Measurements from ENCODE around the gene CDR2L. TPM values are rescaled to one million over a fixed set of nuclear protein-coding genes. Genes with fewer than 3 reads are reported as not detected.
"Not testable (repeated sequence)": the region's sequence is repeated elsewhere in the genome, so short reads cannot be mapped to it uniquely, and the experiment has no call there.

Gene CDR2L
- total and polyA plus RNA-seq, 2 donors, result 4.8 to 14.2 TPM

DNA sequence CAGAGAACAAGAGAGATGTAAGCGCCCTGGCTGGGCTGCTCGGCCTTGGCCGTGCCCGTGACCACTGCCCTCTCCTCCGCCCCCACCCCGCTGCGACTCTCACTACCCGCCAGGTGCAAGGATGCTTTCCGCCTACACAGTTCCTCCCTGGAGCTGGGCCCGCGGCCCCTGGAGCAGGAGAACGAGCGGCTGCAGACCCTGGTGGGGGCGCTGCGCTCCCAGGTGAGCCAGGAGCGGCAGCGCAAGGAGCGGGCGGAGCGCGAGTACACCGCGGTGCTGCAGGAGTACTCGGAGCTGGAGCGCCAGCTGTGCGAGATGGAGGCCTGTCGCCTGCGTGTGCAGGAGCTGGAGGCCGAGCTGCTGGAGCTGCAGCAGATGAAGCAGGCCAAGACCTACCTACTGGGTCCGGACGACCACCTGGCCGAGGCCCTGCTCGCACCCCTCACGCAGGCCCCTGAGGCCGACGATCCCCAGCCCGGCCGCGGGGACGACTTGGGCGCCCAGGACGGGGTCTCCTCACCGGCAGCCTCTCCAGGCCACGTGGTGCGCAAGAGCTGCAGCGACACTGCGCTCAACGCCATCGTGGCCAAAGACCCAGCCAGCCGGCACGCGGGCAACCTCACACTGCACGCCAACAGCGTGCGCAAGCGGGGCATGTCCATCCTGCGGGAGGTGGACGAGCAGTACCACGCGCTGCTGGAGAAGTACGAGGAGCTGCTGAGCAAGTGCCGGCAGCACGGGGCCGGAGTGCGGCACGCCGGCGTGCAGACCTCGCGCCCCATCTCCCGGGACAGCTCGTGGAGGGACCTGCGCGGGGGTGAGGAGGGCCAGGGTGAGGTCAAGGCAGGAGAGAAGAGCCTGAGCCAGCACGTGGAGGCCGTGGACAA lies 15.9 kb downstream of the CDR2L start:
- H3K36me3 ChIP-seq (ENCODE audit: insufficient read depth), result no peaks in the 10 kb centered on the region
- 88% methylated on average over 76 of the region's 76 CpGs for WGBS
- no peak overlapping the region for H3K4me3 ChIP-seq (ENCODE audit: low read depth, low read length)
- no peaks in the 10 kb centered on the region for H3K4me1 ChIP-seq (ENCODE audit: insufficient read depth)
- H3K27ac ChIP-seq (ENCODE audit: low read depth), result no peak overlapping the region
- no peak for DNase-seq (ENCODE audit: extremely low spot score)

GRCh38 chr17:75003957-75004355 lies 16.5 kb downstream of the CDR2L start:
- Histone ChIP-seq H3K36me3 (ENCODE audit: insufficient read depth) (no peaks in the 10 kb centered on the region), H3K27ac (ENCODE audit: low read depth) (no peak overlapping the region)
- WGBS, result 95% methylated on average over 19 of the region's 19 CpGs

DNA sequence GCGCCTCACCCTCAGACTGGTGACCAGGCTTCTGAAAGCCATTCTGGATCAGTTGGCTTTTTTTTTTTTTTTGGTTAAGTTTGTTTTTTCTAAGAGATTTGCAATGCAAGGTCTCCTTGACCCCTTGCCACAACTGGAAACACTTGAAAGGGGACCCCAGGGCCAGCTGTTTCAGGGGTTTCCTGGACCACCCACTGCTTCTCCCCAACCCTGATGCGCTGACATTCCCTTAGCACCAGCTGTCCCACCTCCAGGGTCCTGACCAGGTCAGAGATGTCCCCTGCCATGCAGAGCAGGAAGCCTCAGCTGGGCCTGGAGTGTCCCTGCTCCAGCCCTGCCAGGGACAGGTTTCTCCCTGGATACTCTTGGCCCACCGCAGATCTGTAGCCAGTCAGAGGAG lies 16.9 kb downstream of the CDR2L start:
- H3K36me3 ChIP-seq (ENCODE audit: insufficient read depth), result no peaks in the 10 kb centered on the region
- H3K27ac ChIP-seq (ENCODE audit: low read depth), result no peak overlapping the region

More at GRCh38 chr17:75003957-75004355, 16.5 kb downstream of the CDR2L start:
- DNase-seq (ENCODE audit: extremely low spot score), result no peak
- no peak overlapping the region for H3K4me3 ChIP-seq (ENCODE audit: low read depth, low read length)
- H3K4me1 ChIP-seq (ENCODE audit: insufficient read depth), result no peaks in the 10 kb centered on the region

GRCh38 chr17:75005291-75005690 lies 17.9 kb downstream of the CDR2L start:
- Histone ChIP-seq H3K36me3 (ENCODE audit: insufficient read depth) (no peaks in the 10 kb centered on the region), H3K4me3 (ENCODE audit: low read depth, low read length) (no peak overlapping the region), H3K4me1 (ENCODE audit: insufficient read depth) (no peaks in the 10 kb centered on the region), H3K27ac (ENCODE audit: low read depth) (no peak overlapping the region)
- 89% methylated on average over 8 of the region's 8 CpGs for WGBS
- no peak for DNase-seq (ENCODE audit: extremely low spot score)

More for the DNA sequence above, 16.9 kb downstream of the CDR2L start:
- Histone ChIP-seq H3K4me1 (ENCODE audit: insufficient read depth) (no peaks in the 10 kb centered on the region), H3K4me3 (ENCODE audit: low read depth, low read length) (no peak overlapping the region)
- WGBS, result 97% methylated on average over 3 of the region's 3 CpGs
- no peak for DNase-seq (ENCODE audit: extremely low spot score)

GRCh38 chr17:75006084-75006483 lies 18.7 kb downstream of the CDR2L start:
- H3K4me3 ChIP-seq (ENCODE audit: low read depth, low read length); H3K4me1 ChIP-seq (ENCODE audit: insufficient read depth); DNase-seq (ENCODE audit: extremely low spot score); H3K36me3 ChIP-seq (ENCODE audit: insufficient read depth); H3K27ac ChIP-seq (ENCODE audit: low read depth): not testable (repeated sequence)
- WGBS, result 95% methylated on average over 6 of the region's 6 CpGs

GRCh38 chr17:75006653-75007052 lies 19.2 kb downstream of the CDR2L start:
- H3K4me3 ChIP-seq (ENCODE audit: low read depth, low read length), result no peak overlapping the region
- H3K36me3 ChIP-seq (ENCODE audit: insufficient read depth), result no peaks in the 10 kb centered on the region
- no peak overlapping the region for H3K27ac ChIP-seq (ENCODE audit: low read depth)
- H3K4me1 ChIP-seq (ENCODE audit: insufficient read depth), result no peaks in the 10 kb centered on the region
- DNase-seq (ENCODE audit: extremely low spot score), result no peak
- 89% methylated on average over 5 of the region's 5 CpGs for WGBS

DNA sequence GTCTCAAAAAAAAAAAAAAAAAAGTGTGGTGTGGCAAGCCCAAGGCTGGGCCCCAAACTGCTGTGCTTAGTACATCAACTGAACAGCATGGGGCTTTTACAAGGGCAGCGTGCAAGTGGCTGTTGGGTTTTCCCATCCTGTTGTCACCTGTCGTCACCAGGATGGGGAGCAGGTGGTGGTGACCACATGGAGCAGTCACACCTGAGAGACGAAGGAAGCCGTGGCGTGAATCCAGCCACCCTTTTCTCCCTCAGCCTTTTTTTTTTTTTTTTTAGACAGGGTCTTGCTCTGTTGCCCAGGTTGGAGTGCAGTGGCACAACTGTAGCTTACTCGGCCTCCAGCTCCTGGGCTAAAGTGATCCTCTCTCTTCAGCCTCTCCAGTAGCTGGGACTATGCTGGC lies 20.9 kb downstream of the CDR2L start:
- no peak for DNase-seq (ENCODE audit: extremely low spot score)
- no peak overlapping the region for H3K27ac ChIP-seq (ENCODE audit: low read depth)
- 90% methylated on average over 6 of the region's 6 CpGs for whole genome bisulfite sequencing
- H3K4me1 ChIP-seq (ENCODE audit: insufficient read depth), result peaks cover 2% of the 10 kb centered on the region
- no peak overlapping the region for H3K4me3 ChIP-seq (ENCODE audit: low read depth, low read length)
- H3K36me3 ChIP-seq (ENCODE audit: insufficient read depth), result no peaks in the 10 kb centered on the region

- DNase-seq (ENCODE audit: extremely low spot score), result no peak
- 62% methylated on average over 2 of the region's 2 CpGs for WGBS
- H3K36me3 ChIP-seq (ENCODE audit: insufficient read depth), result no peaks in the 10 kb centered on the region
- H3K27ac ChIP-seq (ENCODE audit: low read depth), result no peak overlapping the region
- H3K4me1 ChIP-seq (ENCODE audit: insufficient read depth), result peaks cover 4% of the 10 kb centered on the region
- H3K4me3 ChIP-seq (ENCODE audit: low read depth, low read length), result no peak overlapping the region
Measured at GRCh38 chr17:75009139-75009724, 21.8 kb downstream of the CDR2L start.

DNA sequence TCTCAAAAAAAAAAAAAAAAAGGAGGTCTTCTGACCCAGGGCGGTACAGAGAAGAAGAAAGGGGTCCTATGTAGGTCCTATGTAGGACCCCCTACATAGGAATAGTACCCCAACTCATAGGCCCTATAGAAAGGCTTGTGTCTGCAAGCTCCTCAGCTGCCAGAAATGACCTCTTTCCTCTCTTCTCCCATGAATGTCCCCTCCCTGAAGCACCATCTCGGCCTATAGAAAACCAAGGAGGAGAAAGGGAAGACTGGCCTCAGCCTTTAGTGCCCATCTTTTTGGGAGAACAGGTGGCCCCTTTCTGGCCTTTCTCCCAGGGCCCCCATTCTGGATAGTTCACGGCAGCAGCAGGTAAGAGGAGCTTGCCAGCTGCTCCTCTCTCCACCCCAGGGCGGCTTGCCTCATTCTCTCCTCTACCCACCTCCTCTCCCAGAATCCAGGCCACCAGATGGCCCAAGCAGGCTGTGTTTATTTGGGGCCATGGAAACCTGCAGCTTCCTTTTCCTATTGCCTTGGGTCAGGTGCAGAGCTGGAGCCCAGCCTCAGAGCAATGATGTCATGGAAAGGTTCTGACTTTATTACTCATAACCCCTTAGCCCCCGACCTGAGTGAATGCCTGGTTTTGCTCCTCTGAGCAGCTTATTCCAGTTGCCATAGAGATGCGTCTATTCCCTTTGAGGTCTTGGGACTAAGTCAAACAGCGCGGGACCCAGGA lies 23.4 kb downstream of the CDR2L start:
- Histone ChIP-seq H3K4me1 (ENCODE audit: insufficient read depth) (peaks cover 4% of the 10 kb centered on the region), H3K4me3 (ENCODE audit: low read depth, low read length) (no peak overlapping the region), H3K36me3 (ENCODE audit: insufficient read depth) (no peaks in the 10 kb centered on the region), H3K27ac (ENCODE audit: low read depth) (no peak overlapping the region)
- 53% methylated on average over 8 of the region's 8 CpGs for WGBS
- no peak for DNase-seq (ENCODE audit: extremely low spot score)

DNA sequence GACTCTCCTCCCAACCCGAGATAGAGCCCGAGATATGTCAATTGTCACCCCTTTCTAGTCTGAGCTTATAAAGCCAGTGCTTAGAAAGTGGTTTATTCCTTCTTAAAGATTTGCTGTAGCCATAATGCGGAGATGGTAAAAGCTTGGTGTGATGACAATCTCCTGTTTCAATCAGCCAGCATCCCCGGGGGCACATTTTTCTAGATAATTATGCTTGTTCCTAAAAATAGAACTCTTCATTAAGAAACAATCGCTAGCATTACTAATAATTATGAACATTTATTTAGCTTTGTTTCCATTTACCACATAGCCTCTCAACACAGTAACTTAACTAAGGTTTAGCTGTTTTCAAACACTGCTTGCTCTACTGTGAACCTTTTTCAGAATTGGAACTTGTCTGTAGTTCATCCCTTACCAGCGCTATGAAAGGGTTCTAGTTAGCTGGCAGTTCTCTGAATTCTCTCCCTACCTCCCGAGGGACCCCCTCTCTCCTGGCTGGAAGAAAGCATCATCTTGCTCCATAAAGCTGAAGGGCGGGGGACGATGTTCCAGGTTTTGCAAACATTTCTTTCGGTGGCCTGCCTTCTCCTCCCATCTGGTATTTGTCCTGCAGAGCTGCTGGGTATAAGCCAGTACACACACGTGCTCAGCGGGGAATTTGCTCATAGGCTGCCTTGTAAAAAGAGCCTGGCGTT lies 24.1 kb downstream of the CDR2L start:
- no peak for DNase-seq (ENCODE audit: extremely low spot score)
- H3K4me3 ChIP-seq (ENCODE audit: low read depth, low read length), result no peak overlapping the region
- 18% methylated on average over 13 of the region's 13 CpGs for WGBS

DNA sequence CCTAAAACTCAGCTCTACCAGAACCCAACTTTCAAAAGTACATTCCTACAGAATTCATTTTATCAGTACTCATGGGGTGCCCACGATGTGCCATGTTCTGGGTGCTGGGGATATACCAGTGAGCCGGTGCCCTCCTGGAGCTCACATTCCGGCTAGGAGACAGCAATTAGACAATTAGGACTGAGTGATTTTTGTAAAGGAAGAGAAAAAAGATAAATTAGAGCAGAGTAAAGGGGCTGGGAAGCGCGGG lies 24.6 kb downstream of the CDR2L start:
- no peak for DNase-seq (ENCODE audit: extremely low spot score)
- Histone ChIP-seq H3K36me3 (ENCODE audit: insufficient read depth) (no peaks in the 10 kb centered on the region), H3K4me3 (ENCODE audit: low read depth, low read length) (peak overlapping the region; percentile 80), H3K27ac (ENCODE audit: low read depth) (peak overlapping the region; percentile 65), H3K4me1 (ENCODE audit: insufficient read depth) (peaks cover 4% of the 10 kb centered on the region)
- WGBS, result 7% methylated on average over 5 of the region's 5 CpGs

More for the DNA sequence above, 24.1 kb downstream of the CDR2L start:
- Histone ChIP-seq H3K4me1 (ENCODE audit: insufficient read depth) (peaks cover 4% of the 10 kb centered on the region), H3K36me3 (ENCODE audit: insufficient read depth) (no peaks in the 10 kb centered on the region), H3K27ac (ENCODE audit: low read depth) (no peak overlapping the region)

DNA sequence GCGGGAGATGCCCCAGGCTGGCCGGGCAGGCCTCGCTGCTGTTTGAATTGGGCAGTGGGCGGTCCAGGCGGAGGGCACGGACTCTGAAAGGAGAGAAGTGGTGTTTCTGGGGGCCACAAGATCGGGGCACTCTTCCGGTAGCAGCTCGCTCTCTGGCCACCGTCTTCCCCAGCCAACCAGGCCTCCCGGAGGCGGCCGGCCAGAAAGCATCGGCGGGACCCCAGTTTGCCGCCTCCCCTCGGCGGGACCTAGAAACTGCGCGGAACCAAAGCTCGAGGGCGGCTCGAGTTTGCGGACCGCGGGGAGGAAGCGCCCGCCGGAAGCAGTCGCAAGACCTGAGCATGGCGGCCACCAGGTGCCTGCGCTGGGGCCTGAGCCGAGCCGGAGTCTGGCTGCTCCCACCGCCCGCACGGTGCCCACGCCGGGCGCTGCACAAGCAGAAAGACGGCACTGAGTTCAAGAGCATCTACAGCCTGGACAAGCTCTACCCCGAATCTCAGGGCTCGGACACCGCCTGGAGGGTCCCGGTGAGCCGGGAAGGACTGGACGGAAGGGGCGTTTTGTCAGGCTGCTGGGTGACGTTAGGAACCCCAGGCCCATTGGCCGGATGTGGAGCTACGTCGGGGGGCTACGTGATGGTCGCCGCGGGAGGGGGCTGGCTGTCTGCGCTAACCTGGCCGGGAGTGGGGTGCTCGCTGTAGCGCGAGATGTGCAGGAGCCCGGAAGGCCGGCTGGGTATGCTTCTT lies 25.1 kb downstream of the CDR2L start, which contains the start of gene MRPL58:
Gene MRPL58 (plus strand): TSS at position 325 of the 746 bp plus-strand sequence. CDS start 17 bp downstream, at position 342.
- Histone ChIP-seq H3K36me3 (ENCODE audit: insufficient read depth) (no peaks in the 10 kb centered on the region), H3K27ac (ENCODE audit: low read depth) (peak within 1 kb of the TSS; percentile 65), H3K4me1 (ENCODE audit: insufficient read depth) (peaks cover 4% of the 10 kb centered on the region), H3K4me3 (ENCODE audit: low read depth, low read length) (peak within 1 kb of the TSS; percentile 80)
- DNase-seq (ENCODE audit: extremely low spot score), result no peak
- under 1% methylated on average over 63 of the region's 63 CpGs for WGBS

DNA sequence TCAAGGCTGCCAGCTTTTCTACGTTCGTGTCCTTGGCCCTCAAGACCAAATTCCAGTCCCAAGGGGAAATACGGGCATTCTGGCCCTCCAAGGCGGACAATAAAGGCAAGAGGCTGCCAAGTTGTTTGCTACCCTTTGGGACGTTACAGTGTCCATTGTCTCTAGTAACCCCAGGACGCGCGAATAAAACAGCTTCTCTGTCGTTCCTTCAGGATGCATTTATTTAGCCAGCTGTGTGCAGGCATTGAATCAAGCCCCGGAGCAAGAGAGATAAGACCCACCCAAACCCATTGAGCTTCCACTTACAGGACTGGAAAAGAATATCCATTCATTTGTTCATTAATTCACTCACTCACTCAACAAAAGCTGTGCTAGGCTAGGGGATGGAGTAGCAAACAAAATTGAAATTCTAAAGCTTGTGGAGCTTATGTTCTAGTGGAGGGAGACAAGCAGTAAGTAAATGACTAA lies 25.7 kb downstream of the CDR2L start:
- Histone ChIP-seq H3K4me1 (ENCODE audit: insufficient read depth) (peaks cover 4% of the 10 kb centered on the region), H3K4me3 (ENCODE audit: low read depth, low read length) (peak overlapping the region; percentile 80), H3K36me3 (ENCODE audit: insufficient read depth) (no peaks in the 10 kb centered on the region), H3K27ac (ENCODE audit: low read depth) (no peak overlapping the region)
- DNase-seq (ENCODE audit: extremely low spot score), result no peak
- 0% methylated on average over 10 of the region's 10 CpGs for WGBS

Data from urinary bladder (tissue), 4 donors.